Measurements from ENCODE around the gene GRAMD1A. TPM values are rescaled to one million over a fixed set of nuclear protein-coding genes. Genes with fewer than 3 reads are reported as not detected.
A peak's percentile ranks its signal among the peaks of the same experiment; 100 is the strongest.
"Not testable (repeated sequence)": the region's sequence is repeated elsewhere in the genome, so short reads cannot be mapped to it uniquely, and the experiment has no call there.

Gene GRAMD1A
- total and polyA plus RNA-seq, 4 experiments from 2014 or later = 16.3 to 221 (median 130) TPM

GRCh38 chr19:35000338-35000646, 169 bp downstream of the GRAMD1A start:
- Histone ChIP-seq H3K36me3 (ENCODE audit: insufficient read depth, low read length) (peaks cover under 1% of the 10 kb centered on the region), H3K27ac (ENCODE audit: low read depth, low read length) (peak overlapping the region; percentile 88), H3K27me3 (ENCODE audit: insufficient read depth, low read length) (no peaks in the 10 kb centered on the region), H3K4me3 (ENCODE audit: low read length in 2 of 2) (peak overlapping the region in 1 of 2 donors; percentile 83), H3K9me3 (ENCODE audit: control insufficient read depth in 1 of 2, low read length in 2 of 2) (no peaks in the 10 kb centered on the region), H3K4me1 (ENCODE audit: insufficient read depth, low read length) (peaks cover 85% of the 10 kb centered on the region)
- Mint-ChIP-seq H3K9me3 (no peaks in the 10 kb centered on the region), H3K4me1 (peaks cover 50 to 84% (median 70%) of the 10 kb centered on the region in 4 donors), H3K4me3 (peak overlapping the region in 2 of 8 donors; percentile 41 to 99), H3K27ac (peak overlapping the region in 1 of 7 donors; percentile 86), H3K27me3 (no peaks in the 10 kb centered on the region), H3K36me3 (peaks cover 0 to 26% of the 10 kb centered on the region in 2 donors)
- intact Hi-C loops (cut with micrococcal nuclease) = loop anchor here (5.0 kb wide), 1 partner anchor 42 kb away; the partner anchor contains the start of gene HPN
- DNase-seq = no peak
- ChIA-PET POLR2A (ENCODE audit: partially characterized antibody) (interaction anchor here (0.8 to 11.0 kb wide), 12 partner anchors 9 to 1214 kb away, joined by 3 to 282 read pairs (median 7); partner anchors contain the start of genes SCN1B, ZNF146, ZNF565 and ZNF792), CTCF (ENCODE audit: partially characterized antibody) (interaction anchor here (0.6 to 6.2 kb wide), 4 partner anchors 12 to 28 kb away, joined by 3 to 71 read pairs (median 25); no protein-coding TSS in a partner anchor)

- H3K9me3 Mint-ChIP-seq = no peaks in the 10 kb centered on the region
- Histone ChIP-seq H3K4me3 (ENCODE audit: low read length in 2 of 2) (peak overlapping the region; percentile 32 to 83), H3K27me3 (ENCODE audit: insufficient read depth, low read length) (no peaks in the 10 kb centered on the region), H3K36me3 (ENCODE audit: insufficient read depth, low read length) (peaks cover 7% of the 10 kb centered on the region), H3K27ac (ENCODE audit: low read depth, low read length) (peak overlapping the region; percentile 88), H3K9me3 (ENCODE audit: control insufficient read depth in 1 of 2, low read length in 2 of 2) (no peaks in the 10 kb centered on the region), H3K4me1 (ENCODE audit: insufficient read depth, low read length) (peaks cover 85% of the 10 kb centered on the region)
- ChIA-PET CTCF (ENCODE audit: partially characterized antibody) (interaction anchor here (1.2 to 6.2 kb wide), 3 partner anchors 11 to 28 kb away, joined by 3 to 71 read pairs (median 47); no protein-coding TSS in a partner anchor), POLR2A (ENCODE audit: partially characterized antibody) (interaction anchor here (0.8 to 11.0 kb wide), 13 partner anchors 10 to 1214 kb away, joined by 3 to 282 read pairs (median 6); partner anchors contain the start of genes ZNF146, ZNF565 and ZNF792)
- peaks cover 50 to 86% (median 70%) of the 10 kb centered on the region in 4 donors for H3K4me1 Mint-ChIP-seq
- intact Hi-C loops (cut with micrococcal nuclease) = loop anchor here (1.0 to 5.0 kb wide), 3 partner anchors 13 to 41 kb away; partner anchors contain the start of gene HPN
- peak; percentile 56 to 89 (median 60) for DNase-seq
- peak overlapping the region; percentile 88 to 99 (median 98) for H3K27ac Mint-ChIP-seq
- peak overlapping the region; percentile 94 to 99 (median 99) for H3K4me3 Mint-ChIP-seq
- no peaks in the 10 kb centered on the region for H3K27me3 Mint-ChIP-seq
- peaks cover 0 to 28% of the 10 kb centered on the region in 2 donors for H3K36me3 Mint-ChIP-seq
Measured at GRCh38 chr19:35000647-35001501, 751 bp downstream of the GRAMD1A start.

- intact Hi-C loops (cut with micrococcal nuclease) = loop anchor here (5.0 kb wide), 1 partner anchor 40 kb away; the partner anchor contains the start of gene HPN
- CTCF ChIA-PET (ENCODE audit: partially characterized antibody) = interaction anchor here (5.5 to 6.2 kb wide), 2 partner anchors 10 to 30 kb away, joined by 47 to 71 read pairs; no protein-coding TSS in a partner anchor
- Mint-ChIP-seq H3K27me3 (no peaks in the 10 kb centered on the region), H3K36me3 (peaks cover 0 to 38% of the 10 kb centered on the region in 2 donors), H3K4me3 (peak overlapping the region; percentile 94 to 99 (median 99)), H3K4me1 (peaks cover 51 to 86% (median 69%) of the 10 kb centered on the region in 4 donors), H3K27ac (peak overlapping the region; percentile 88 to 99 (median 98)), H3K9me3 (no peaks in the 10 kb centered on the region)
- no peak for DNase-seq
- no peaks in the 10 kb centered on the region for H3K27me3 ChIP-seq (ENCODE audit: insufficient read depth, low read length)
- H3K27ac ChIP-seq (ENCODE audit: low read depth, low read length) = peak overlapping the region; percentile 88
- H3K36me3 ChIP-seq (ENCODE audit: insufficient read depth, low read length) = peaks cover 15% of the 10 kb centered on the region
- POLR2A ChIA-PET (ENCODE audit: partially characterized antibody) = interaction anchor here (1.2 to 11.0 kb wide), 9 partner anchors 10 to 42 kb away, joined by 3 to 282 read pairs (median 14); partner anchors contain the start of gene ZNF792
- peak overlapping the region; percentile 11 to 83 for H3K4me3 ChIP-seq (ENCODE audit: low read length in 2 of 2)
- peaks cover 73% of the 10 kb centered on the region for H3K4me1 ChIP-seq (ENCODE audit: insufficient read depth, low read length)
- H3K9me3 ChIP-seq (ENCODE audit: control insufficient read depth in 1 of 2, low read length in 2 of 2) = no peaks in the 10 kb centered on the region
Measured at GRCh38 chr19:35002037-35002535, 2.0 kb downstream of the GRAMD1A start.

- CTCF ChIA-PET (ENCODE audit: partially characterized antibody) = interaction anchor here (1.2 to 6.2 kb wide), 3 partner anchors 8 to 132 kb away, joined by 3 to 71 read pairs (median 47); no protein-coding TSS in a partner anchor
- peaks cover 23% of the 10 kb centered on the region for H3K36me3 ChIP-seq (ENCODE audit: insufficient read depth, low read length)
- H3K27me3 ChIP-seq (ENCODE audit: insufficient read depth, low read length) = no peaks in the 10 kb centered on the region
- Mint-ChIP-seq H3K27ac (peak overlapping the region; percentile 53 to 90 (median 86)), H3K9me3 (no peaks in the 10 kb centered on the region), H3K4me3 (peak overlapping the region in 6 of 8 donors; percentile 23 to 99 (median 38)), H3K4me1 (peaks cover 38 to 70% (median 47%) of the 10 kb centered on the region in 4 donors), H3K27me3 (no peaks in the 10 kb centered on the region), H3K36me3 (peaks cover 0 to 43% of the 10 kb centered on the region in 2 donors)
- DNase-seq = no peak
- H3K4me3 ChIP-seq (ENCODE audit: low read length in 2 of 2) = no peak overlapping the region
- POLR2A ChIA-PET (ENCODE audit: partially characterized antibody) = interaction anchor here (1.2 to 11.0 kb wide), 3 partner anchors 8 to 41 kb away, joined by 3 to 282 read pairs (median 7); partner anchors contain the start of gene ZNF792
- H3K27ac ChIP-seq (ENCODE audit: low read depth, low read length) = peak overlapping the region; percentile 44
- no peaks in the 10 kb centered on the region for H3K9me3 ChIP-seq (ENCODE audit: control insufficient read depth in 1 of 2, low read length in 2 of 2)
- intact Hi-C loops (cut with micrococcal nuclease) = loop anchor here (5.0 kb wide), 1 partner anchor 38 kb away; the partner anchor contains the start of gene HPN
- H3K4me1 ChIP-seq (ENCODE audit: insufficient read depth, low read length) = peaks cover 51% of the 10 kb centered on the region
Measured at GRCh38 chr19:35004517-35005255, 4.6 kb downstream of the GRAMD1A start.

GRCh38 chr19:35005256-35005977, 5.3 kb downstream of the GRAMD1A start:
- ChIA-PET CTCF (ENCODE audit: partially characterized antibody) (interaction anchor here (1.0 to 1.4 kb wide), 2 partner anchors 9 to 33 kb away, joined by 3 to 4 read pairs; no protein-coding TSS in a partner anchor), POLR2A (ENCODE audit: partially characterized antibody) (interaction anchor here (1.2 to 13.7 kb wide), 4 partner anchors 6 to 13 kb away, joined by 3 to 282 read pairs (median 144); partner anchors contain the start of gene GRAMD1A)
- DNase-seq = no peak
- H3K4me3 Mint-ChIP-seq = no peak overlapping the region
- intact Hi-C loops (cut with micrococcal nuclease) = no loop called here
- peaks cover 55% of the 10 kb centered on the region for H3K4me1 ChIP-seq (ENCODE audit: insufficient read depth, low read length)
- no peaks in the 10 kb centered on the region for H3K9me3 Mint-ChIP-seq
- H3K36me3 ChIP-seq (ENCODE audit: insufficient read depth, low read length) = peaks cover 30% of the 10 kb centered on the region
- no peak overlapping the region for H3K4me3 ChIP-seq (ENCODE audit: low read length in 2 of 2)
- no peaks in the 10 kb centered on the region for H3K27me3 Mint-ChIP-seq
- peaks cover 3 to 47% of the 10 kb centered on the region in 2 donors for H3K36me3 Mint-ChIP-seq
- no peaks in the 10 kb centered on the region for H3K27me3 ChIP-seq (ENCODE audit: insufficient read depth, low read length)
- peaks cover 39 to 74% (median 49%) of the 10 kb centered on the region in 4 donors for H3K4me1 Mint-ChIP-seq
- H3K27ac ChIP-seq (ENCODE audit: low read depth, low read length) = no peak overlapping the region
- no peaks in the 10 kb centered on the region for H3K9me3 ChIP-seq (ENCODE audit: control insufficient read depth in 1 of 2, low read length in 2 of 2)
- peak overlapping the region in 6 of 7 donors; percentile 10 to 76 (median 38) for H3K27ac Mint-ChIP-seq

- H3K9me3 ChIP-seq (ENCODE audit: control insufficient read depth in 1 of 2, low read length in 2 of 2); H3K9me3 Mint-ChIP-seq; H3K27ac ChIP-seq (ENCODE audit: low read depth, low read length); H3K27me3 ChIP-seq (ENCODE audit: insufficient read depth, low read length); H3K4me3 ChIP-seq (ENCODE audit: low read length in 2 of 2); H3K4me3 Mint-ChIP-seq; intact Hi-C loops (cut with micrococcal nuclease); DNase-seq; H3K27me3 Mint-ChIP-seq: not testable (repeated sequence)
- Mint-ChIP-seq H3K4me1 (peaks cover 41 to 78% (median 52%) of the 10 kb centered on the region in 4 donors), H3K36me3 (peaks cover 5 to 49% of the 10 kb centered on the region in 2 donors), H3K27ac (peak overlapping the region in 6 of 7 donors; percentile 10 to 76 (median 36))
- ChIA-PET CTCF (ENCODE audit: partially characterized antibody) (interaction anchor here (1.0 to 1.4 kb wide), 2 partner anchors 9 to 33 kb away, joined by 3 to 4 read pairs; no protein-coding TSS in a partner anchor), POLR2A (ENCODE audit: partially characterized antibody) (interaction anchor here (1.2 to 13.7 kb wide), 3 partner anchors 6 to 14 kb away, joined by 3 to 282 read pairs (median 5); partner anchors contain the start of gene GRAMD1A)
- Histone ChIP-seq H3K36me3 (ENCODE audit: insufficient read depth, low read length) (peaks cover 33% of the 10 kb centered on the region), H3K4me1 (ENCODE audit: insufficient read depth, low read length) (peaks cover 60% of the 10 kb centered on the region)
Measured at GRCh38 chr19:35006007-35006341, 5.9 kb downstream of the GRAMD1A start.

Measured in CD4-positive, alpha-beta memory T cell (primary cell).